HEK293 (cell line): ENCODE data around the gene TLR2.

Experiments
- CTCF ChIA-PET: fragments of 350-600 bp; formaldehyde crosslinking; extraction: SDS; loops from one replicate; lab custom pipeline; 2021; ENCODE audit warnings: antibody characterized with exemption; lab: Yijun Ruan, JAX
- POLR2A ChIA-PET: fragments of 300-600 bp; formaldehyde crosslinking; extraction: SDS; loops from one replicate; lab custom pipeline; 2020; ENCODE audit warnings: antibody characterized with exemption, inconsistent platforms; lab: Yijun Ruan, JAX
- H3K27ac ChIP-seq: fragments of 200-500 bp; sonication (Bioruptor generic); 2 replicates; pipeline ENCODE4 v1.5.1; 2014; ENCODE audit warnings: low read depth, low read length, control low read depth, inconsistent platforms; ENCODE audit errors: extremely low read depth
- H3K36me3 ChIP-seq, 2 experiments: fragments of 200-500 bp in 1 of 2; sonication (Bioruptor generic) in 1 of 2; 1 replicate in 1 of 2; 2 replicates in 1 of 2; pipeline ENCODE4 v1.5.1; 2014 to 2017; ENCODE audit warnings: inconsistent platforms in 2 of 2, low read length in 2 of 2; ENCODE audit not compliant: control insufficient read depth in 2 of 2, insufficient read depth in 1 of 2
- H3K4me1 ChIP-seq: fragments of 200-500 bp; sonication (Bioruptor generic); 2 replicates; pipeline ENCODE4 v1.5.1; 2014; ENCODE audit warnings: mild to moderate bottlenecking, low read length, inconsistent platforms; ENCODE audit not compliant: control insufficient read depth, insufficient read depth
- H3K4me3 ChIP-seq: 2 replicates; pipeline ENCODE4 v1.5.1; 2011; ENCODE audit warnings: low read depth, mild to moderate bottlenecking, control low read depth, low read length, moderate library complexity
- H3K9me3 ChIP-seq: fragments of 200-500 bp; sonication (Bioruptor generic); 2 replicates; pipeline ENCODE4 v1.5.1; 2014; ENCODE audit warnings: low read depth, low read length, inconsistent platforms; ENCODE audit not compliant: control insufficient read depth, insufficient read depth
- AEBP2 ChIP-seq: fragments of 450-650 bp; formaldehyde crosslinking; IDR thresholded peaks from 2 replicates; pipeline ENCODE4 v1.5.1; 2016; ENCODE audit warnings: missing biosample characterization, missing genetic modification characterization, borderline replicate concordance
- ATF2 ChIP-seq: fragments of 450-650 bp; formaldehyde crosslinking; IDR thresholded peaks from 2 replicates; pipeline ENCODE4 v1.5.1; 2016; ENCODE audit warnings: missing biosample characterization, missing genetic modification characterization, low read depth
- BCL11B ChIP-seq: fragments of 450-650 bp; formaldehyde crosslinking; IDR thresholded peaks from 2 replicates; pipeline ENCODE4 v1.5.1; 2016; ENCODE audit warnings: low read depth, missing biosample characterization, missing genetic modification characterization
- BCL6B ChIP-seq: fragments of 450-650 bp; formaldehyde crosslinking; IDR thresholded peaks from 2 replicates; pipeline ENCODE4 v1.5.1; 2017; ENCODE audit warnings: missing biosample characterization, missing genetic modification characterization
- GLI2 ChIP-seq: fragments of 450-650 bp; formaldehyde crosslinking; IDR thresholded peaks from 2 replicates; pipeline ENCODE4; 2017; ENCODE audit warnings: missing biosample characterization, missing genetic modification characterization, low read depth, borderline replicate concordance
- HOXA7 ChIP-seq: sonication (generic); formaldehyde crosslinking; IDR thresholded peaks from 2 replicates; pipeline ENCODE4 v1.8.1; 2022; ENCODE audit warnings: missing genetic modification reagents, borderline replicate concordance
- HOXC10 ChIP-seq: sonication (generic); formaldehyde crosslinking; IDR thresholded peaks from 2 replicates; pipeline ENCODE4 v1.8.1; 2023; ENCODE audit warnings: mild to moderate bottlenecking, missing genetic modification reagents
- OSR2 ChIP-seq: fragments of 450-650 bp; formaldehyde crosslinking; IDR thresholded peaks from 2 replicates; pipeline ENCODE4 v1.5.1; 2016; ENCODE audit warnings: missing biosample characterization, missing genetic modification characterization
- PRDM10 ChIP-seq: fragments of 450-650 bp; formaldehyde crosslinking; IDR thresholded peaks from 2 replicates; pipeline ENCODE4 v1.5.1; 2016; ENCODE audit warnings: missing biosample characterization, missing genetic modification characterization
- SALL2 ChIP-seq: fragments of 450-650 bp; formaldehyde crosslinking; IDR thresholded peaks from 2 replicates; pipeline ENCODE4 v1.5.0; 2017; ENCODE audit warnings: missing biosample characterization, mild to moderate bottlenecking, missing genetic modification characterization, borderline replicate concordance
- WT1 ChIP-seq: fragments of 450-650 bp; formaldehyde crosslinking; IDR thresholded peaks from 2 replicates; pipeline ENCODE4 v1.5.1; 2016; ENCODE audit warnings: missing biosample characterization, missing genetic modification characterization
- ZBTB1 ChIP-seq: fragments of 450-650 bp; formaldehyde crosslinking; IDR thresholded peaks from 2 replicates; pipeline ENCODE4 v1.5.1; 2016; ENCODE audit warnings: missing biosample characterization, missing genetic modification characterization
- ZFHX2 ChIP-seq: fragments of 450-650 bp; formaldehyde crosslinking; conservative IDR thresholded peaks from 2 replicates; pipeline ENCODE4 v1.5.1; 2016; ENCODE audit warnings: missing biosample characterization, missing genetic modification characterization
- ZNF19 ChIP-seq: fragments of 450-650 bp; formaldehyde crosslinking; IDR thresholded peaks from 2 replicates; pipeline ENCODE4; 2016; ENCODE audit warnings: missing biosample characterization, missing genetic modification characterization, low read depth
- ZNF221 ChIP-seq: fragments of 450-650 bp; formaldehyde crosslinking; IDR thresholded peaks from 2 replicates; pipeline ENCODE4 v1.5.1; 2017; ENCODE audit warnings: missing biosample characterization, missing genetic modification characterization, borderline replicate concordance
- ZNF23 ChIP-seq: fragments of 450-650 bp; formaldehyde crosslinking; IDR thresholded peaks from 2 replicates; pipeline ENCODE4 v1.5.1; 2016; ENCODE audit warnings: missing biosample characterization, missing genetic modification characterization, borderline replicate concordance
- ZNF239 ChIP-seq: fragments of 450-650 bp; formaldehyde crosslinking; IDR thresholded peaks from 2 replicates; pipeline ENCODE4 v1.5.1; 2016; ENCODE audit warnings: missing biosample characterization, missing genetic modification characterization
- ZNF423 ChIP-seq: fragments of 450-650 bp; formaldehyde crosslinking; IDR thresholded peaks from 2 replicates; pipeline ENCODE4 v1.5.1; 2016; ENCODE audit warnings: missing biosample characterization, missing genetic modification characterization
- ZNF501 ChIP-seq: fragments of 450-650 bp; formaldehyde crosslinking; IDR thresholded peaks from 2 replicates; pipeline ENCODE4 v1.5.1; 2016; ENCODE audit warnings: missing biosample characterization, missing genetic modification characterization
- ZNF549 ChIP-seq: fragments of 450-650 bp; IDR thresholded peaks from 2 replicates; pipeline ENCODE4 v1.5.1; 2018; ENCODE audit warnings: missing biosample characterization, missing genetic modification characterization, mild to moderate bottlenecking, inconsistent platforms, moderate library complexity
- ZSCAN23 ChIP-seq: fragments of 450-650 bp; formaldehyde crosslinking; IDR thresholded peaks from 2 replicates; pipeline ENCODE4 v1.5.1; 2016; ENCODE audit warnings: missing biosample characterization, missing genetic modification characterization

The TLR2 gene

GRCh38 chr4:153735906-153736461, 51.9 kb downstream of the TLR2 start (continued):
- TF ChIP-seq ZFHX2 (tag by site-specific recombination) (no peak), ZNF501 (no peak), ZNF221 (tag by site-specific recombination) (no peak), ZNF23 (no peak), SALL2 (tag by site-specific recombination) (no peak), ZNF239 (no peak), ZNF19 (no peak)

GRCh38 chr4:153741541-153741940, 57.5 kb downstream of the TLR2 start:
- CTCF ChIA-PET, result interaction anchor here (0.5 to 1.7 kb wide), 4 partner anchors 8 to 400 kb away, joined by 3 to 5 read pairs (median 4); no protein-coding TSS in a partner anchor

More at GRCh38 chr4:153741541-153741940, 57.5 kb downstream of the TLR2 start:
- Histone ChIP-seq H3K4me3 (no peak overlapping the region), H3K27ac (no peak overlapping the region), H3K9me3 (no peaks in the 10 kb centered on the region), H3K4me1 (no peaks in the 10 kb centered on the region), H3K36me3 (no peaks in the 10 kb centered on the region)
- TF ChIP-seq ZNF423 (tag by site-specific recombination), result no peak
- no peak for TF ChIP-seq ZNF549 (tag by site-specific recombination)
- TF ChIP-seq OSR2 (tag by site-specific recombination), result no peak
- no peak for TF ChIP-seq GLI2 (tag by site-specific recombination)
- TF ChIP-seq PRDM10 (tag by site-specific recombination), result no peak
- no peak for TF ChIP-seq BCL11B (tag by site-specific recombination)
- TF ChIP-seq BCL6B, result no peak
- TF ChIP-seq AEBP2 (tag by site-specific recombination), result no peak
- TF ChIP-seq WT1 (tag by site-specific recombination), result no peak
- TF ChIP-seq ZBTB1 (tag by site-specific recombination), result no peak
- no peak for TF ChIP-seq HOXC10 (CRISPR knock-in tag)
- TF ChIP-seq HOXA7 (CRISPR knock-in tag), result no peak
- TF ChIP-seq ZNF239, result no peak
- TF ChIP-seq ATF2 (tag by site-specific recombination), result no peak
- no peak for TF ChIP-seq ZSCAN23 (tag by site-specific recombination)
- POLR2A ChIA-PET, result no interaction called here
